Measurements from ENCODE around the gene IL19.
"Not testable (repeated sequence)": the region's sequence is repeated elsewhere in the genome, so short reads cannot be mapped to it uniquely, and the experiment has no call there.

Gene IL19

DNA sequence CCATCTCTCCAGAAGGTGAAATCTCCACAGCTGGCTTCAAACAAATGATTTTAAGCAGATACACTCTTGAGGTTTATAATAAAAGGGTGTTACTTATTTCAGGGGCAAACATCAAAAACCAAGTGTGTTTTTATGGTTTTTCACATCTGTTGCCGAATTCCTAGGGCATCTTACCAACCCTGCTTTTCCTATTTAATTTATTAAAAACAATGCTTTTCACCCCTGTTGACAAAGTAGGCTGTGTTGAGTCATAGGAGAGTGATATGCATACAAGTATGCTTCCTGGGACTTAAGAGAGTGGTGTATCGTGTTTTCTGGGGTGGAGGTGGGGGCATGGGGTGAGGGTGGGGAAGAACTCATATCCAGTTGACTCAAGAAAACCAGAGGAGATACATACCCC, 65.5 kb downstream of the IL19 start:
- no peak for DNase-seq

DNA sequence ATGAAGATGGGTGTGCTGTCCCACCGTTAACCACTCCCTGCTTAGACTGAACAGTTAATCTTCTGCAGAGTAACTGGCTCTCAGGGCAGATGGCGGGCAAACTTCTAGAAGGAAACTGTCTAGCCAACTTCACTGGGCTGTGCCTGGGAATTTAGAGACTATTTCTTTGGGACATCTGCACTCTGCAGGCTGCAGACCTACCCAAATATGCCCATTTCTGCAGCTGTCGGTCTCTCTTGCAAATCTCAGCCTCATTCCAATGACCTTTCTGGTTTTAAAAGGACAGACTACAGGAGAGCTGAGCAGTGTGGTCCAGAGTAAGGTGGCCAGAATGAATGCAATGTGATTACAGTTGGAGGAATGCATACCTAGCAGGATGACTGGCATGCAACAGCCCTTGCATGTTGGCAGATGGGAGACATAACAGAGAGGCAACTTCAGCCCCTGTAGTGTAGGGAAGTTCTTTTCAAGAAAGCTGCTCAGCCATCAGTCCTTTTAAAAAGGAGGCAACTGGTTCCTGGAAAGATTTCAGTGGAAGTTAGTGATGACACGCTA, 68.5 kb downstream of the IL19 start:
- no peak for DNase-seq

GRCh38 chr1:206839857-206840256, 69.3 kb downstream of the IL19 start:
- DNase-seq = no peak

GRCh38 chr1:206841609-206842323, 71.2 kb downstream of the IL19 start:
- no peak for DNase-seq

DNA sequence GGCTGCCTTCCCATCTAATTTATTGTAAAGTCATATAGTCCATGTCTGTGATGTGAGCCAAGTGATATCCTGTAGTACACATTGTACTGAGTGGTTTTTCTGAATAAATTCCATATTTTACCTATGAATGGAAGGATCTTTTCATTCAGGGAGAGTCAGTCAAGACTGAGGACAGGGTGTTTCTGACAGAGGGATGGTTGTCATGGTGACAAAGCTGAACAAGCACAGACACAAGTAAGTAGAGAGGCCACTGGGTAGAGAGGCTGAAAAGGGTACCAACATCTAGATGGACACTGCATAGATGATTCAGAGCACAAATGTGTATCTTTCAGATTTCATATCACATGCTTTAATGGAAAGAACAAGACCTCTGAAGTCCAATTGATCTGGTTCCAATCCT, 72.3 kb downstream of the IL19 start:
- no peak for DNase-seq

GRCh38 chr1:206843626-206844025, 73.1 kb downstream of the IL19 start:
- no peak for DNase-seq

GRCh38 chr1:206846487-206846886, 75.9 kb downstream of the IL19 start:
- DNase-seq = no peak

DNA sequence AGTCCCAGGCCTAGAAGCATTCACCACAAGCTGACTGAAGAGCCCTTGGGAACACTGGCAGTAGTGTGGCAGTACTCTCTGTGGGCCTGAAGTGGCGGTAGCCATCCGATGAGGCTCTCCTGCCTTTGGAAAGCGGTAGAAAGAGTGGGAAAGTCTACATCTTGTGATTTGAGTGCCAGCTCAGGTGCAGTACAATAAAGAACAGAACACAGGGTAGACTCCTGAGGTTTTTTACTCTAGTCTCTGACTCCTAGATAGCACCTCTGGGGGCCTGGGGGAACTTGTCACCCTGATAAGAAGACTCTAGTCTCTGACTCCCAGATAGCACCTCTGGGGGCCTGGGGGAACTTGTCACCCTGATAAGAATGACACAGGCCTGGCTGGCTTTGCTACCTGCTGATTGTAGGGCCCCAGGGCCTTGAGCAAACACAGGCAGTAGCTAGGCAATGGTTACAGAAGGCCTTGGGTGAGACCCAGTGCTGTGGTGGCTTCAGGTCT, 76.8 kb downstream of the IL19 start:
- no peak for DNase-seq

DNA sequence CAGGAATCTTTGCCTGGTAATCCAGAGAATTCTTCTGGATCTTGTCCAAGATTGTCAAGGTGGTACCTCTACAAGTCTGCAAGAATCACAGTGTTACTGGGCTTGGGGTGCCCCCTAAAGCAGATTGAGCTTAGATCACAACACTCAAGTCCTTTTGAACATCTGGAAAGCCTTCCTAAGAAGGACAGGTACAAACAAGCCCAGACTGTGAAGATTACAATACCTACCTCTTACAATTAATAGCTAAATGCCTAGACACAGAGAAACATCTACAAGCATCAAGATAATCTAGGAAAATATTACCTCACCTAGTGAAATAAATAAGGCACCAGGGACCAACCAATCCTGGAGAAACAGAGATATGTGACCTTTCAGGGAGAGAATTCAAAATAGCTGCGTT, 77.4 kb downstream of the IL19 start:
- no peak for DNase-seq

DNA sequence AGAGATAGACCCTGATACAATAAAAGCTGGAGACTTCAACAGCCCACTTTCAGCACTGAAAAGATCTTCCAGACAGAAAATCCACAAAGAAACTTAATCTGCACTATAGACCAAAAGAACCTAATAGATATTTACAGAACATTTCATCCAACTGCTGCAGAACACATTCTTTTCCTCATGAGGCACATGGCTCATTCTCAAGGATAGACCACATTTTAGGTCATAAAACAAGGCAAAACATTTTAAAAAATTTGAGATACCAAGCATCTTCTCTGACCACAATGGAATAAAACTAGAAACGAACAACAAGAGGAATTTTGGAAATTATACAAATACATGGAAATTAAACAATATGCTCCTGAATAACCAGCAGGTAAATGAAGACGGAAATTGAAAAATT, 79.8 kb downstream of the IL19 start:
- no peak for DNase-seq

DNA sequence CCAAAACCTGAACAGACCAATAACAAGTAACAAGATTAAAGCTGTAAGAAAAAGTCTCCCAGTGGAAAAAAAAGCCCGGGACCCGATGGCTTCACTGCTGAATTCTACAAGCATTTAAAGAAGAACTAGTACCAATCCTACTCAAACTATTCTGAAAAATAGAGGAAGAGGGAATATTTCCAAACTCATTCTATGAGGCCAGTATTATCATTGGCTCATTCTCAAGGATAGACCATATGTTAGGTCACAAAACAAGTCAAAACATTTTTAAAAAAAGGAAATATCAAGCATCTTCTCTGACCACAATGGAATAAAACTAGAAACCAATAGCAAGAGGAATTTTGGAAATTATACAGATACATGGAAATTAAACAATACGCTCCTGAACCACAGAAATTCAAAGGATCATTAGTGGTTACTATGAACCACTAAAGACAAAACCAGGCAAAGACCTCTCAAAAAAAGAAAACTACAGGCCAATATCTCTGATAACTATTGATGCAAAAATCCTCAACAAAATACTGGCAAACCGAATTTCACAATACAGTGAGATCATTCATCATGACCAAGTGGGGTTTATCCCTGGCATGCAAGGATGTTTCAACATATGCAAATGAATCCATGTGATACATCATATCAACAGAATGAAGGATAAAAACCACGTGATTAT, 80.9 kb downstream of the IL19 start:
- DNase-seq = no peak

- not testable (repeated sequence) for DNase-seq
Observed at GRCh38 chr1:206852662-206853061, 82.1 kb downstream of the IL19 start.

DNA sequence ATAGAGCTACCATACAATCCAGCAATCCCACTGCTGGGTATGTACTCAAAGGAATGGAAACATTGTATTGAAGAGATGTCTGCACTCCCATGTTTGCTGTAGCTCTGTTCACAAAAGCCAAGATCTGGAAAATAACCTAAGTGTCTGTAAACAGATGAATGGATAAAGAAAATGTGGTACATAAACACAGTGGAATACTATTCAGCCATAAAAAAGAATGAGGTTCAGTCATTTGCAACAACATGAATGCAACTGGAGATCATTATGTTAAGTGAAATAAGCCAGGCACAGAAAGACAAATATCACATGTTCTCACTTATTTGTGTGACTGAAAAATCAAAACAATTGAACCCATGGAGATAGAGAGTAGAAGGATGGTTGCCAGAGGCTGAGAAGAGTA, 83.1 kb downstream of the IL19 start:
- DNase-seq = not testable (repeated sequence)

- DNase-seq = no peak
Observed at GRCh38 chr1:206854401-206855129, 84.0 kb downstream of the IL19 start.

DNA sequence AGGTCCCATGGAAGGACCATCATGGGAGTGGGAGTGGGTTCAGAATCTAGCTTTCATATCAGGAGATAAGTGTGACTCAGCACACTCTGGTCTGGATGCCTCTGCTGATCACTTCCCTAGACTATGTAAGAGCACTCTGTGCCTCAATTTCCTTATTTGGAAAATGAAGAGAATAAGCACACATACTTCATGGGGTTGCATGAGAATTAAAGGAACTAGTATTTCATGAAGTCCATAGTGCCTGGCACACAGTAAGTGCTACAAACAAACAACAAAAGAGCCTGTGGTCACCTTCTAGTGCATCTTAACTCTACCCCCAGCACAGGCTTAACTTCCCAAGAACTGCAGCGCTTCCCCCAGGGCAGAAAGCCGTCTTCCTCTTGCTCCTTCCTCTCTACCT, 85.3 kb downstream of the IL19 start:
- DNase-seq = no peak

DNA sequence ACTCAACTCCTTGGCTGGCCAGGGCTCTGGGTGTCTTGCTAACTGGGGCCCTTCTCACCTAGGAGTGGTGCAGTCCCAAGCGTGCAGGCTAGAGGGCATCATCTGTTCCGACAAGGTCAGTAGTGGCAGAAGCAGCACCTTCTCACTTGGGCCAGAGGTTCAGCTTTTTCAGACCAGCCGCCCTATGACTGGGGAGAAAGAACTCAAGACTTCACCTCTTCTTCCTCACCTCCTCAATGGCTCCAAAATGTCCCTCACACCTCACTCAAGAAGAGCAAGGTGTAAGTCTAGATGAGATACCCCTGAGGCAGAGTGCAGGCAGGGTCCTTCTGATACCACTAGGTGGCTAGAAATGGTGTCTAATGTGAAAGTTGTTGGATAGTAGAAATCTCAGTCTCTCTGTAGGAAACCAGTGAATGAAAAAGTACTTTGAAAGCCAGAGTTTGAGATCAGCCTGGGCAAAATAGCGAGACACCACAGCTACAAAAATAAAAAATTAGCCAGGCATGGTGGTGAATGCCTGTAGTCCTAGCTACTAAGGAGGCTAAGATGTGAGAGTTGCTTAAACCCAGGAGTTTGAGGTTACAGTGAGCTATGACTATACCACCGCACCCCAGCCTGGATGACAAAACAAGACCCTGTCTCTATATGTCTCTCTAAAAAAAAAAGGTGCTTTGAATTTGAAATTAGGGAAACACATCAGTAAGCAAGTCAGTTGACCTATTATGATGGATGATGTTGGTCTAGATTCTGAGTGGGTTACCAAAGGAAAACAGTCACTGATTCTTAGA, 86.3 kb downstream of the IL19 start:
- DNase-seq = no peak

- no peak for DNase-seq
Observed at GRCh38 chr1:206859082-206859521, 88.5 kb downstream of the IL19 start.

GRCh38 chr1:206860165-206860564, 89.6 kb downstream of the IL19 start:
- DNase-seq = no peak

DNA sequence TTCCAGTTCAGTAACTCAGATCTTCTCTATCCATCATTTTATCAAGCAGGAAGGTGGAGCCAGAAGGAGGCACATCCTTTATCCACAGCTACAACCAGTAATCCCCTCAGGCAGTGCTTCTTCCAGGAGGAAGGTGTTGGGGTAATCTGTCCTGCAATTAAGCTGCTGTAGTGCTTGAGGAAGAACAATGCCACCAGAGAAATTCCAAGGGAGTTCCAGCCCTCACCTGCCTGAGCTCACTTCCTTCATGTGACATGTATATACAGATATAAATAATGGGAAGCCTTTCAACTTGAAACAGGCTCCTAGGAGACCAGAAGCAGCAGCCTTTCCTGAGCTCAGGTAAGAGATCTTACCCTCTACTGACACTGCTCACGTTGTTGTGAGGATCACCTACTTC, 92.7 kb downstream of the IL19 start:
- DNase-seq = no peak

- DNase-seq = peak; percentile 18
Observed at GRCh38 chr1:206864939-206865671, 94.5 kb downstream of the IL19 start, which contains the start of gene IL20. TSS of gene IL20 (plus strand) at chr1:206865623. CDS start at chr1:206865853, 230 bp downstream.

DNA sequence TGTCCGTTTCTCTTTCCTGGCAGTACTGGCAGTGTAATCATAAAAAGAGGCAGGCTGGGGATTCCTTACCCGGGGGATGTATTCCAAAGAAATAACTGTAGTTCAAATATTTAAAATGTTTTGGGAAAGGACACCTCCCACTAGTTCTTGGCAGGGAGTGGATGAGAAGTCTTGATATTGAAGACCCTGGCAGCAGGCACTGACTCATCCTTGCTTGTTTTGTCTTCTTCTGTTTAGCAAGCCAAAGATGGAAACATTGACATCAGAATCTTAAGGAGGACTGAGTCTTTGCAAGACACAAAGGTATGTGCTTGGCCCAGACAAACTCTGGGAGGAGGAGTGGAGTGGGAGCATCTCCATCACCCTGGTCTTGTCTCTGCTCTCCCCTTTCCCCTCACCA, 95.5 kb downstream of the IL19 start:
- DNase-seq = no peak

GRCh38 chr1:206867239-206867638, 96.7 kb downstream of the IL19 start:
- DNase-seq = no peak

Data from retina (tissue), 1 donor.